Liver (tissue), 9 donors: ENCODE data around the gene DNPEP. TPM values are rescaled to one million over a fixed set of nuclear protein-coding genes. Genes with fewer than 3 reads are reported as not detected.

ENCODE experiments used
- DNase-seq: peaks from one replicate; pipeline ENCODE4 v3.0.0-alpha.2; 2017; ENCODE audit warnings: low spot score
- H3K27ac ChIP-seq, 2 donors: one replicate each; pipeline ENCODE4 v1.7.0; 2013; ENCODE audit warnings: inconsistent platforms in 2 of 2, low read length in 2 of 2, control low read depth in 1 of 2, low read depth in 1 of 2, mild to moderate bottlenecking in 1 of 2
- H3K27me3 ChIP-seq, 4 donors: one replicate each; pipeline versions ENCODE4 v1.6.1 to v1.7.0; 2013; ENCODE audit warnings: low read length in 3 of 4, inconsistent platforms in 1 of 4, mild to moderate bottlenecking in 1 of 4, moderate library complexity in 1 of 4; ENCODE audit not compliant: control insufficient read depth in 4 of 4, insufficient read depth in 4 of 4
- H3K36me3 ChIP-seq, 4 donors: one replicate each; pipeline versions ENCODE4 v1.6.1 to v1.7.0; 2013; ENCODE audit warnings: low read length in 3 of 4, mild to moderate bottlenecking in 3 of 4, low read depth in 1 of 4, moderate library complexity in 1 of 4; ENCODE audit not compliant: control insufficient read depth in 4 of 4, insufficient read depth in 3 of 4
- H3K4me1 ChIP-seq, 4 donors: one replicate each; pipeline versions ENCODE4 v1.6.1 to v1.7.0; 2013; ENCODE audit warnings: low read length in 3 of 4, mild to moderate bottlenecking in 3 of 4, moderate library complexity in 1 of 4; ENCODE audit not compliant: control insufficient read depth in 4 of 4, insufficient read depth in 4 of 4
- H3K4me3 ChIP-seq, 3 donors: one replicate each; pipeline versions ENCODE4 v1.6.1 to v1.7.0; 2013; ENCODE audit warnings: low read length in 3 of 3, control low read depth in 1 of 3, low read depth in 1 of 3, mild to moderate bottlenecking in 1 of 3
- H3K9ac ChIP-seq, 2 donors: one replicate each; pipeline ENCODE4 v1.7.0; 2013; ENCODE audit warnings: low read length in 2 of 2, mild to moderate bottlenecking in 2 of 2, moderate library complexity in 2 of 2, control low read depth in 1 of 2, low read depth in 1 of 2
- H3K9me3 ChIP-seq, 4 donors: one replicate each; pipeline versions ENCODE4 v1.6.1 to v1.7.0; 2013; ENCODE audit warnings: low read length in 3 of 4; ENCODE audit not compliant: control insufficient read depth in 4 of 4
- CTCF ChIP-seq: fragments of 150-350 bp; IDR thresholded peaks from 2 replicates; pipeline ENCODE4 v1.5.1; 2017; ENCODE audit warnings: improper control_type of control experiment, low read depth, low read length; ENCODE audit not compliant: missing input control
- FOXA2 ChIP-seq: IDR thresholded peaks from 2 replicates; pipeline ENCODE4 v1.6.1; 2016; ENCODE audit warnings: antibody characterized with exemption
- JUND ChIP-seq, 2 donors: IDR thresholded peaks; 2 replicates each; pipeline ENCODE4 v1.6.1; 2016; ENCODE audit warnings: antibody characterized with exemption in 2 of 2
- NR2F2 ChIP-seq: IDR thresholded peaks from 2 replicates; pipeline ENCODE4 v1.6.1; 2016; ENCODE audit warnings: antibody characterized with exemption
- RAD21 ChIP-seq, 2 donors: IDR thresholded peaks; 2 replicates each; pipeline ENCODE4 v1.6.1; 2016; ENCODE audit warnings: antibody characterized with exemption in 2 of 2, mild to moderate bottlenecking in 2 of 2
- REST ChIP-seq: IDR thresholded peaks from 2 replicates; pipeline ENCODE4 v1.6.1; 2016; ENCODE audit warnings: antibody characterized with exemption, mild to moderate bottlenecking
- SP1 ChIP-seq: IDR thresholded peaks from 2 replicates; pipeline ENCODE4 v1.6.1; 2018; ENCODE audit warnings: antibody characterized with exemption, mild to moderate bottlenecking
- ZBTB33 ChIP-seq: IDR thresholded peaks from 2 replicates; pipeline ENCODE4 v1.6.1; 2016; ENCODE audit warnings: antibody characterized with exemption
- WGBS: extraction: QIAGEN DNeasy Blood & Tissue Kit; methylation state at CpG from one replicate; pipeline ENCODE4 v1.1.7; 2013; 5-methylcytosine and 5-hydroxymethylcytosine counted together
- polyA plus RNA-seq, 2 donors: library from polyadenylated mRNA; stranded (reverse) in 1 of 2; unstranded in 1 of 2; fragments of 200-250 nt in 1 of 2; fragments of >200 nt in 1 of 2; fragmentation: Nextera tagmentation in 1 of 2; extraction: Ambion mirVana in 1 of 2; gene quantifications; one replicate each; pipeline versions ENCODE4 v1.2.1 to v1.2.3, GENCODE V29; 2013 to 2015
- total RNA-seq, 2 donors: library from RNA; depleted of rRNA; stranded (reverse); fragments of >200 nt; gene quantifications; one replicate each; pipeline ENCODE4 v1.2.3, GENCODE V29; 2014
- donor health status: healthy.
- donor health status: healthy.
- donor health status: healthy.
- donor health status: healthy.
- donor health status: healthy.

The DNPEP gene
- total and polyA plus RNA-seq, 4 donors, result 25.8 to 58.4 (median 45.8) TPM

- Histone ChIP-seq H3K36me3 (peaks cover 0 to 3% (median 1%) of the 10 kb centered on the region in 4 donors), H3K4me3 (no peak overlapping the region), H3K4me1 (peaks cover 0 to 11% (median 4%) of the 10 kb centered on the region in 4 donors), H3K27me3 (no peaks in the 10 kb centered on the region), H3K9ac (no peak overlapping the region), H3K27ac (peak overlapping the region in 1 of 2 donors; percentile 37), H3K9me3 (no peaks in the 10 kb centered on the region)
- DNase-seq, result no peak
- WGBS, result 54% methylated on average over 3 of the region's 3 CpGs
- TF ChIP-seq NR2F2 (no peak), SP1 (peak; percentile 18)
These were observed 19.0 kb downstream of the DNPEP start for GRCh38 chr2:219368690-219369191.

GRCh38 chr2:219362524-219363164, 25.1 kb downstream of the DNPEP start:
- Histone ChIP-seq H3K4me1 (peaks cover 0 to 10% (median 5%) of the 10 kb centered on the region in 4 donors), H3K27ac (no peak overlapping the region), H3K9me3 (no peaks in the 10 kb centered on the region), H3K4me3 (no peak overlapping the region), H3K36me3 (peaks cover 0 to 4% (median 0%) of the 10 kb centered on the region in 4 donors), H3K27me3 (peaks cover 0 to 4% (median 2%) of the 10 kb centered on the region in 4 donors), H3K9ac (no peak overlapping the region)
- TF ChIP-seq JUND (IDR thresholded peaks at IDR 0.05) (peak; percentile 25), RAD21 (IDR thresholded peaks at IDR 0.05) (no peak)
- no peak for DNase-seq
- 75% methylated on average over 3 of the region's 3 CpGs for WGBS

- WGBS, result 94% methylated on average over 5 of the region's 5 CpGs
- no peak for DNase-seq
- TF ChIP-seq CTCF (no peak), ZBTB33 (no peak), FOXA2 (no peak), REST (no peak)
- H3K9ac ChIP-seq, result no peak overlapping the region
- no peak overlapping the region for H3K27ac ChIP-seq
- peaks cover 0 to 4% (median 2%) of the 10 kb centered on the region in 4 donors for H3K27me3 ChIP-seq
- H3K9me3 ChIP-seq, result no peaks in the 10 kb centered on the region
- peaks cover 0 to 4% (median 0%) of the 10 kb centered on the region in 4 donors for H3K36me3 ChIP-seq
- H3K4me3 ChIP-seq, result no peak overlapping the region
- peaks cover 0 to 10% (median 5%) of the 10 kb centered on the region in 4 donors for H3K4me1 ChIP-seq
These were observed 25.6 kb downstream of the DNPEP start for GRCh38 chr2:219362072-219362471.
